HS-27A (cell line): ENCODE data around the gene CCT7.
"Not testable (repeated sequence)": the region's sequence is repeated elsewhere in the genome, so short reads cannot be mapped to it uniquely, and the experiment has no call there.

Experiments used
- DNase-seq: peaks from one replicate; pipeline ENCODE4 v3.0.0-alpha.2; 2012; ENCODE audit warnings: low read depth, missing footprints

CCT7 gene

DNA sequence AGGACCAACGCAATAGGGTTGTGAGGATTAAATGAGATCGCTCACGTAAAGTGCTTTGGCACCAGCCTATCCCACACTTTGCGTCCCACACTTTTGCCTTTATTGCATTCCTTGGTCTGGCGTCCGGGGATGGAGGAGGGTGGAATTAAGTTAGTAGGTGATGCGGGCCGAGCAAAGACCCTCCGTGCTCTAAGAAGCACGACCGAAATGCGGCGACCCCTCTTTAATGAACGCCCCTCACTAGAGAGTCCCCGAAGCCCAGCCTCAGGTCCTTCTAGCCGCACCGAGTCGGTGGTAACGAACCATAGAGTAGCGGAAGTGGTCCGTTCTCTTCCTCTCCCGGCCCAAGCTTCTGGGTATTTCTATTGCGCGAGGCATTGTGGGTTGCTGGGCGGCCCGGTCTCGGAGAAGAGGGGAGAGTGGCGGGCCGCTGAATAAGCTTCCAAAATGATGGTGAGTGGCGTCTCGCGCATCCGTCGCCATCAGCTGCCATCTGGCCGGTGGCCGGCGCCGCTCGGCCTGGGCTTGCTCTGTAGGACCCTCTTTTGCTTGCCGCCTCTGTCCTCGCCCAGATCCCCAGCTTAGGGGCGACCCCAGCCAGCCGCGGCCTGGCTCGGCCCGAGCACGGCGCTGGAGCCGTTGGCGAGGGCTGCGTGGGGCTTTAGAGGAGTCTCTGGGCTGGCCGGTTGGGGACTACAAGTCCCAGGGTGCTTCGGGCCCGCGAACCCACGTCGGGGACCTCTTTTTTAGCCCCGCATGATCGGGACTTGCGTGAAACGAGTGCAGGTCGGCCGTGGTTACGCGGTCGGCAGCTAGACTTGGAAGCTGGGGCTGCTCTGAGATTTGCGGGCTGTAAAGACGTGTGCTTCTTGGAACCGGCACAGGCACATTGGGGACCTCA lies at the start of gene CCT7:
CCT7 (plus strand) TSS at position 377 of the 901 bp plus-strand sequence; CDS start at position 448, 71 bp downstream.
- DNase-seq, result no peak

- no peak for DNase-seq
These were observed 48.1 kb upstream of the CCT7 start for GRCh38 chr2:73185965-73186364.

- DNase-seq, result no peak
These were observed 46.6 kb upstream of the CCT7 start for GRCh38 chr2:73187549-73187948.

DNA sequence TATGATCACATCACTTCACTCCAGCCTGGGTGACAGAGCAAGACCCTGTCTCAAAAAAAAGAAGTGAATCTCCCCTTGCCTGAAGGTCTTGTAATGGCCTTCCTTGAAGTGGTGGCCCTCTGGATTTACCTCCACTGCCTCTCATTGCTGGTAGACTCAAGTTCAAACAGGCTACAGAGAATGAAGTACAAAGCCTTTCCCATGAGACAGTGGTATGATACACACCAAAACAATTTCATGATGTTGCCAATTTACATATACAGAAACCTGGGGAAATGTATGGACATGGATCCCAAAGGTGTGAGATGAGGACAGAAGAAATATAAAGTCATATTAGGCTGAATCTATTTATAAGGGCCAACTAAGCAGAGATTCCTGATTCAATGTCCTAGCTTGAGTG lies 36.5 kb upstream of the CCT7 start:
- DNase-seq, result no peak

GRCh38 chr2:73200281-73200680 lies 33.8 kb upstream of the CCT7 start:
- DNase-seq, result not testable (repeated sequence)

DNA sequence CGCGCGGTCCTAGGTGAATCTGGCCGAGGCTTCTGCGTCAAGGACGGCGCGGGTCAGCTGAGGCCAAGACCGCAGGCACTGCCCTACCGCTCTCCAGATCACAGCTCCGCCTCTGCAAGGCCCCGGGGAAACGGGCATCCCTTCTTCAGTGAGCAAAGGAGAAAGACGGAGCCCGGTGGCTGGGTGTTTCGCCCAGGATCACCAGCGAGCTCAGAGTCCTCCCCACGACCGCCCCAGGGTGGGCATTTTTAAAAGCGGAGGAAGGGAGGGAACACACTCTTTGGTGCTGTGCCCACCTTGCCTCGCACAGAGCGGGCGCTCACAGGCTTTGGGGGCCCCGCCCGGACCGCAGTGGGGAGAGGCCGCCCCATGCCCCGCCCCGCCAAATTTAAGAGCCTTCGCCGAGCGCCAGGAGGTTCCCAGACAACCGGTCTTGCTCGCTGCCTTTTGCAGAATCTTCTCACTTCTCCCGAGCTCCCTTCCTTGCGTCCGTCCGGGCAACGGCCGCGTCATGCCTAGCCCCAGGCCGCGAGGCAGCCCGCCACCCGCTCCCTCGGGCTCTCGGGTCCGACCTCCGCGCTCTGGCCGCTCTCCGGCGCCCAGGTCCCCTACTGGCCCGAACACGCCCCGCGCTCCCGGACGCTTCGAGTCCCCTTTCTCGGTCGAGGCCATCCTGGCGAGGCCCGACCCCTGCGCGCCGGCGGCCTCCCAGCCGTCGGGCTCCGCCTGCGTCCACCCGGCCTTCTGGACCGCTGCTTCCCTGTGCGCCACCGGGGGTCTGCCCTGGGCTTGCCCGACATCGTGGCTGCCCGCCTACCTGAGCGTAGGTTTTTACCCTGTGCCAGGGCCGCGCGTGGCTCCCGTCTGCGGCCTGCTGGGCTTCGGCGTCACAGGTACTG lies 31.7 kb upstream of the CCT7 start, which contains the start of gene NOTO:
NOTO (plus strand) TSS at position 419 of the 899 bp plus-strand sequence; CDS start at position 512, 93 bp downstream.
- DNase-seq, result no peak

GRCh38 chr2:73203055-73203681 lies 30.9 kb upstream of the CCT7 start:
- no peak for DNase-seq

DNA sequence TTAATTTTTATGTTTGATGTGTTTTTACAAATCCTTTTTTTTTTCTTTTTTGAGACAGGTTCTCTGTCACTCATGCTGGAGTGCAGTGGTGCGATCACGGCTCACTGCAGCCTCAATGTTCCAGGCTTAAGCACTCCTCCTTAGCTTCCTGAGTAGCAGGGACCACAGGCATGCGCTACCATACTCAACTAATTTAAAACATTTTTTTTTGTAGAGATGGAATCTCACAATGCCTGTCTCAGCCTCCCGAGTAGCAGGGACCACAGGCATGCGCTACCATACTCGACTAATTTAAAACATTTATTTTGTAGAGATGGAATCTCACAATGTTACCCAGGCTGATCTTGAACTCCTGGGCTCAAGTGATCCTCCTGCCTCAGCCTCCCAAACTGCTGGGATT lies 28.5 kb upstream of the CCT7 start:
- DNase-seq, result no peak

DNA sequence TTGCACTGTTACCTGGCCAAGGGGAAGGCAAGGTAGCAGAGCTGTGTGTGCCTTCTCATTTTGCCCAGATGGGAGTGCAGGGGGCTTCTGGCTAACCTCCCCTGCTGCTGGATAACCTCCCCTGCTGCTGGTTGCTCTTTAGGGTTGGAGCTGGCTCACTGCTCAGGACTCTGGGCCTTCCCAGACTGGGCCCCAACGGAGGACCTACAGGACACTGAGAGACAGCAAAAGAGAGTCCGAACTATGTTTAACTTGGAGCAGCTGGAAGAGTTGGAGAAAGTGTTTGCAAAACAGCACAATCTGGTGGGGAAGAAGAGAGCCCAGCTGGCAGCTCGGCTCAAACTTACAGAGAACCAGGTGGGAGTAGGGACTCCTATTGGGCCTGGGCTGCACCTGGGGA lies 25.9 kb upstream of the CCT7 start:
- no peak for DNase-seq

GRCh38 chr2:73210019-73210418 lies 24.1 kb upstream of the CCT7 start:
- DNase-seq, result no peak

- DNase-seq, result no peak
These were observed 23.4 kb upstream of the CCT7 start for GRCh38 chr2:73210696-73211095.

DNA sequence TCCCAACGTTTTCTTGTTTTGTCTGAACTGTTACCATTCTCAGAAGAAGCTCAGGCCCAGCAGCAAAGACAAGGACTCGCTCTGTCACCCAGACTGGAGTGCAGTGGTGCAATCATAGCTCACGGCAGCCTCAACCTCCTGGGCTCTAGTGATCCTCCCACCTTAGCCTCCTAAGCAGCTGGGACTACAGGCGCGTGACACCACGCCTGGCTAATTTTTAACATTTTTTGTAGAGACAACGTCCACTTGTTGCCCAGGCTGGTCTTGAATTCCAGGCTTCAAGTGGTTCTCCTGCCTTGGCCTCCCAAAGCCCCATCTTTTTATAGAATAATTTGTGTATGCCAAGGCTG lies 22.0 kb upstream of the CCT7 start:
- no peak for DNase-seq

DNA sequence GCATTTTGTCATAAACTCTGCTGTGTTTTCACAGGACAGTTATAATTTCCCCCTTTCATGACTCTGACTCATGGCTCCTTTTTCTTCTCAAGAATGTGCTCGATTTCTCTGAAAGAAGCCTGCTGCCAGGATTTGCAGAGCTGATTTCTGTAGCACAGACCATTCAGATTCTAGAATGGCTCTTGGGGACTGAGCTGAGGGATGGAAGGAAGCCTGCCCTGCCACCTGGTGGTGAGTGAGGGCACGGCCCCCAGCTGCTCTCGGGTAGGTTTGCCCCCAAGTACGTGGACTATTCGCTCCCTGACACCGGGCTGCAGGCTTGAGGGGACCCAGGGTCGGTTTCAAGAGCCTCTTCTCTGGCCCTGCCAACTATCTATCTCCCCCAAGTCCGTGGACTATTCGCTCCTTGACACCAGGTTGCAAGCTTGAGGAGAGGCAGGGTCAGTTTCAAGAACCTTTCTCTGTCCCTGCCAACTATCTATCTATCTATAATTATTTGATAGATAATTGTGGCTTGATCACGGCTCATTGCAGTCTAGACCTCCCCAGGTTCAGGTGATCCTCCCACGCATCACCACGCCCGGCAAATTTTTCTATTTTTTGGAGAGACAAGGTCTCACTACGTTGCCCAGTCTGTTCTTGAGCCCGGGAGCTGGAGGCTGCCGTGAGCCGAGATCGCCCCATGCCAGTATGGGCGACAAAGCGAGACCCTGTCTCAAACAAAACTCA lies 21.5 kb upstream of the CCT7 start:
- no peak for DNase-seq

DNA sequence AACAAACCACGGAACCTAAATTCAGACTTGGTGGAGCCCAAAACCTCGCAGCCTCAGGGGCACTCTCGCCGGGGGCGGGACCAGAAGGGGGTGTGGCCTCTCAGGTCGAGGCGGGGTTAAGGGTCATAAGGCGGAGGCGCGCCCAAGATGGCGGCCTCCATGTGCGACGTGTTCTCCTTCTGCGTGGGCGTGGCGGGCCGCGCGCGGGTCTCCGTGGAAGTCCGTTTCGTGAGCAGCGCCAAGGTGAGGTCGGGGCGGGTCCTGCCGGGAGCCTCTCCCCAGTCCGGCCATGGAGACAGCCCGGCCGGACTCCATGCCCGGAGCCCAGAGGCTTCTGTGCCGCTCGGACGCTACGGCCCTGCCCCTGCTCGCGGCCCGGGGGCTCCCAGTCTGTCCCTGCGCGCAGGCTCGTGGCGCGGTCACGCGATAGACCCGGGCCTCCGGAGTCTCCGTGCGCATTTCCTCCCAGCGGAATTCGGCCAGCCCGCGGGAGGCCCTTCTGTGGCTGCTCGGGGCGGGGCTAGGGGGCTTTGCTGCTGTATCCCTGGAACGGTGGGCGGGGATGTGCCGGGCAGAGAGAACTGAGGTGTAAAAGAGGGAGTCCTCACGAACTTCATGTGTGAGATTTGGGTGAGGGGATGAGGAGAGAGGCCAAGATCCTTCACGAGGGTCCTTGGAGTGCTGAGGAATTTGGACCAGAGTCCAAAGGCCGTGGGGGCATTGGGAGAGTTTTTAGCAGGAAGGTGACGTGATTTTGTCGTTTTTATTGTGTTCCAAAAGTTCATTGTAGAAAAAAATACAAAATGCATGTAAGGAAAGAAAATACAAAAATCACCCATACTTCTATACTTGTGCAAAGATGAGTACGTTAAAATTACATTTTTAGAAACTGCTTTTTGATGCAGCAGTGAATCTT lies 19.7 kb upstream of the CCT7 start, which contains the start of gene SMYD5:
SMYD5 (plus strand) TSS at position 126 of the 916 bp plus-strand sequence; CDS start at position 148, 22 bp downstream.
- DNase-seq, result no peak

DNA sequence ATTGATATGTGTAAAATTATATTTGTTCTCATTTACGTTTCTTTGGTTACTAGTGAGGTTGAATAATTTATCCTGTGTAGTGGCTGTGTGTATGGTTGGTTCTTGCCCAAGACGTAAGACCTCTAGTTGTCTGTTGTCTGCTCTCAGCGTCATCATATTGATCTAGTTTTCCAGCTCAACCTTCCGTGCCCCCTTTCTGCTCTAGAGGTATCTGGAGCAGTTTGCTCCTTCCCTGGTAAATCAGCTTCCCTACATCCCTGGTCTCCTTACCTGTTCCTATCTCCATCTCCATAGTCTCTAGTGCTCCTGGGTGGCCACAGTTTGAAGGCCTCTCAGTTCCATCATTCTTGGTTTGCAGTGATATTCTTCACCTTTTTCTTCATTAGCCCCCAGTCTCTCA lies 18.9 kb upstream of the CCT7 start:
- DNase-seq, result no peak

DNA sequence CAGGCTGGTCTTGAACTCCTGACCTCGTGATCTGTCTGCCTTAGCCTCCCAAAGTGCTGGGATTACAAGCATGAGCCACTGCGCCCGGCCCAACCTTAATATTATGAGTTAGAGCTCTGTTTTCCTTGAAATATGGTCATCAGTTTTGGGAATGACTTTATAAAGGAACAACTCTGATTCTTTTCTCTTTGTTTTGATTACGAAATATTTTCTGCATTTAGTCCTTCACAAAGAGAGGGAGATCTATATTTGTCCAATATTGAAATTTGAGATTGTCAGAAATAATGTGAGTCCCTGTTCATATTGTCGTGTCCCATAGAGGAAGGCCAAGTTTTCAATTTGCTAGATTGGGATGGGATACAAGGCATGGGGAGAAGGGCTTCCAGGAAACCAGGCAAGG lies 16.9 kb upstream of the CCT7 start:
- DNase-seq, result no peak

DNA sequence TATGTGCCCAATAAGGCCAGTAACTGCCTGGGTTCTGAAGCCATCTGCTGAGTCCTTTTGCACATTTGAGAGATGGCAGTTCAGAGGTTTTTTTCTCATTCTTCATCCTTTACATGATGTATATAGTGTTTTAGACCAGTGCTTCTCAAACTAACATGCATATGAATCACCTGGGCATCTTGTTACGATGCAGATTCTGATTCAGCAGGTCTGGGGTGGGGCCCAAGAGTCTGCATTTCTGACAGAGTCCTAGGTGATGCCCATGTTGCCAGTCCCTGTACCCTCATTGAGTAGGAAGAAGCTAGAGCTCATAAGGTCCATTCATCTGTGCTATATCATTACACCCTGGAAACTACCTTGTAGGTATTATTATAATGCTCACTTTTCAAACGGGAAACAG lies 16.3 kb upstream of the CCT7 start:
- no peak for DNase-seq

GRCh38 chr2:73218298-73218697 lies 15.8 kb upstream of the CCT7 start:
- DNase-seq, result no peak

DNA sequence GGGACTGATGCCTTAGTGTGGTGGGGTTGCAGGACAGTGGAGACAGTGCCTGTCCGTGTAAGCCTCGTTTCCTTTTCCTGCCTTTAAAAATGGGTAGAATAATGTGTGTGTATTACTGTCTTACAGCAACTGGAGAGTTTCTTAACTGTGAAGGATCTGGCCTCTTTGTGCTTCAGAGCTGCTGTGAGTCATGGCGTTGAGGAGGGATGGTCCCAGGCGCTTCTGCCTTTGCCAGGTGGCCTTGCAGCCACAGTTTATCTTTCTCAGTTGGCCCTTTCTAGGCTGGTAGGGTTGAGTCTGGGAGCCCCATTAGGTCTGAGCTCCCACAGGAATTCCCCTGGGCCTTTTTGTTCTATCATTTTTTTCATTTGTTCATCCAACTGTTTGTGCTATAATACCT lies 10.3 kb upstream of the CCT7 start:
- DNase-seq, result no peak

GRCh38 chr2:73225513-73226360 lies 8.4 kb upstream of the CCT7 start:
- DNase-seq, result no peak
